Measurements from ENCODE around the gene FOXL3.

The FOXL3 gene

GRCh38 chr7:327991-328702, 38.2 kb downstream of the FOXL3 start:
- ChIA-PET POLR2A (no interaction called here), CTCF (no interaction called here)
- no peak overlapping the region for H3K27ac ChIP-seq (ENCODE audit: extremely low read depth, low read depth, low read length)
- H3K36me3 ChIP-seq (ENCODE audit: control insufficient read depth in 2 of 2, insufficient read depth in 1 of 2, low read length in 2 of 2): no peaks in the 10 kb centered on the region
- H3K4me3 ChIP-seq (ENCODE audit: low read depth, low read length): no peak overlapping the region
- no peaks in the 10 kb centered on the region for H3K9me3 ChIP-seq (ENCODE audit: control insufficient read depth, insufficient read depth, low read depth, low read length)
- no peak for TF ChIP-seq ZNF155 (tag by site-specific recombination; IDR thresholded peaks at IDR 0.05)
- no peak for TF ChIP-seq ZNF768 (tag by site-specific recombination; IDR thresholded peaks at IDR 0.05)
- TF ChIP-seq MYNN (tag by site-specific recombination; IDR thresholded peaks at IDR 0.05; ENCODE audit: borderline replicate concordance): no peak
- no peak for TF ChIP-seq ZNF555 (tag by site-specific recombination; conservative IDR thresholded peaks at IDR 0.05)
- TF ChIP-seq ZNF423 (tag by site-specific recombination; IDR thresholded peaks at IDR 0.05): no peak
- TF ChIP-seq HOXC10 (CRISPR knock-in tag; IDR thresholded peaks at IDR 0.05): no peak
- no peak for TF ChIP-seq ZNF404 (tag by site-specific recombination; IDR thresholded peaks at IDR 0.05)
- TF ChIP-seq SALL2 (tag by site-specific recombination; IDR thresholded peaks at IDR 0.05; ENCODE audit: borderline replicate concordance): no peak
- TF ChIP-seq ZNF449 (tag by site-specific recombination; IDR thresholded peaks at IDR 0.05): no peak
- no peak for TF ChIP-seq ZNF37A (tag by site-specific recombination; IDR thresholded peaks at IDR 0.05)
- no peak for TF ChIP-seq ZNF280C (tag by site-specific recombination; IDR thresholded peaks at IDR 0.05)
- no peak for TF ChIP-seq ZNF169 (tag by site-specific recombination; IDR thresholded peaks at IDR 0.05)
- no peak for TF ChIP-seq ZNF48 (tag by site-specific recombination; IDR thresholded peaks at IDR 0.05)
- H3K4me1 ChIP-seq (ENCODE audit: control insufficient read depth, insufficient read depth, low read length): no peaks in the 10 kb centered on the region

GRCh38 chr7:329691-330281, 39.8 kb downstream of the FOXL3 start:
- H3K9me3 ChIP-seq (ENCODE audit: control insufficient read depth, insufficient read depth, low read depth, low read length): no peaks in the 10 kb centered on the region
- no peak overlapping the region for H3K27ac ChIP-seq (ENCODE audit: extremely low read depth, low read depth, low read length)
- H3K4me1 ChIP-seq (ENCODE audit: control insufficient read depth, insufficient read depth, low read length): no peaks in the 10 kb centered on the region
- ChIA-PET CTCF (interaction anchor here (0.6 to 1.6 kb wide), 3 partner anchors 444 to 543 kb away, joined by 4 to 5 read pairs (median 4); no protein-coding TSS in a partner anchor), POLR2A (no interaction called here)
- TF ChIP-seq ZNF302 (tag by site-specific recombination; IDR thresholded peaks at IDR 0.05; ENCODE audit: low read depth) (no peak), ZNF580 (tag by site-specific recombination; IDR thresholded peaks at IDR 0.05) (no peak), ZNF658 (tag by site-specific recombination; IDR thresholded peaks at IDR 0.05) (no peak), ZNF623 (tag by site-specific recombination; IDR thresholded peaks at IDR 0.05) (no peak), OSR2 (tag by site-specific recombination; IDR thresholded peaks at IDR 0.05) (no peak), ZNF114 (tag by site-specific recombination; IDR thresholded peaks at IDR 0.05) (no peak), ZBTB1 (tag by site-specific recombination; IDR thresholded peaks at IDR 0.05) (no peak), ZNF549 (tag by site-specific recombination; IDR thresholded peaks at IDR 0.05) (no peak), ZNF423 (tag by site-specific recombination; IDR thresholded peaks at IDR 0.05) (no peak), ZNF548 (tag by site-specific recombination; IDR thresholded peaks at IDR 0.05) (no peak), ZSCAN16 (tag by site-specific recombination; IDR thresholded peaks at IDR 0.05) (no peak), SP3 (tag by site-specific recombination; IDR thresholded peaks at IDR 0.05) (no peak), SCRT1 (tag by site-specific recombination; IDR thresholded peaks at IDR 0.05; ENCODE audit: borderline replicate concordance) (no peak)
- H3K36me3 ChIP-seq (ENCODE audit: control insufficient read depth in 2 of 2, insufficient read depth in 1 of 2, low read length in 2 of 2): no peaks in the 10 kb centered on the region
- H3K4me3 ChIP-seq (ENCODE audit: low read depth, low read length): no peak overlapping the region
